ENCODE data around the gene RAB11FIP3.
"Not testable (repeated sequence)": the region's sequence is repeated elsewhere in the genome, so short reads cannot be mapped to it uniquely, and the experiment has no call there.

RAB11FIP3 gene, protein sequence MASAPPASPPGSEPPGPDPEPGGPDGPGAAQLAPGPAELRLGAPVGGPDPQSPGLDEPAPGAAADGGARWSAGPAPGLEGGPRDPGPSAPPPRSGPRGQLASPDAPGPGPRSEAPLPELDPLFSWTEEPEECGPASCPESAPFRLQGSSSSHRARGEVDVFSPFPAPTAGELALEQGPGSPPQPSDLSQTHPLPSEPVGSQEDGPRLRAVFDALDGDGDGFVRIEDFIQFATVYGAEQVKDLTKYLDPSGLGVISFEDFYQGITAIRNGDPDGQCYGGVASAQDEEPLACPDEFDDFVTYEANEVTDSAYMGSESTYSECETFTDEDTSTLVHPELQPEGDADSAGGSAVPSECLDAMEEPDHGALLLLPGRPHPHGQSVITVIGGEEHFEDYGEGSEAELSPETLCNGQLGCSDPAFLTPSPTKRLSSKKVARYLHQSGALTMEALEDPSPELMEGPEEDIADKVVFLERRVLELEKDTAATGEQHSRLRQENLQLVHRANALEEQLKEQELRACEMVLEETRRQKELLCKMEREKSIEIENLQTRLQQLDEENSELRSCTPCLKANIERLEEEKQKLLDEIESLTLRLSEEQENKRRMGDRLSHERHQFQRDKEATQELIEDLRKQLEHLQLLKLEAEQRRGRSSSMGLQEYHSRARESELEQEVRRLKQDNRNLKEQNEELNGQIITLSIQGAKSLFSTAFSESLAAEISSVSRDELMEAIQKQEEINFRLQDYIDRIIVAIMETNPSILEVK

GRCh38 chr16:425082-425718 lies at the start of gene RAB11FIP3:
RAB11FIP3 (plus strand) TSS chr16:425649; CDS start chr16:426007, 358 bp downstream.
- DNase-seq (ENCODE audit: low read depth in 3 of 3) = peak; percentile 59 to 86 (median 77)

DNA sequence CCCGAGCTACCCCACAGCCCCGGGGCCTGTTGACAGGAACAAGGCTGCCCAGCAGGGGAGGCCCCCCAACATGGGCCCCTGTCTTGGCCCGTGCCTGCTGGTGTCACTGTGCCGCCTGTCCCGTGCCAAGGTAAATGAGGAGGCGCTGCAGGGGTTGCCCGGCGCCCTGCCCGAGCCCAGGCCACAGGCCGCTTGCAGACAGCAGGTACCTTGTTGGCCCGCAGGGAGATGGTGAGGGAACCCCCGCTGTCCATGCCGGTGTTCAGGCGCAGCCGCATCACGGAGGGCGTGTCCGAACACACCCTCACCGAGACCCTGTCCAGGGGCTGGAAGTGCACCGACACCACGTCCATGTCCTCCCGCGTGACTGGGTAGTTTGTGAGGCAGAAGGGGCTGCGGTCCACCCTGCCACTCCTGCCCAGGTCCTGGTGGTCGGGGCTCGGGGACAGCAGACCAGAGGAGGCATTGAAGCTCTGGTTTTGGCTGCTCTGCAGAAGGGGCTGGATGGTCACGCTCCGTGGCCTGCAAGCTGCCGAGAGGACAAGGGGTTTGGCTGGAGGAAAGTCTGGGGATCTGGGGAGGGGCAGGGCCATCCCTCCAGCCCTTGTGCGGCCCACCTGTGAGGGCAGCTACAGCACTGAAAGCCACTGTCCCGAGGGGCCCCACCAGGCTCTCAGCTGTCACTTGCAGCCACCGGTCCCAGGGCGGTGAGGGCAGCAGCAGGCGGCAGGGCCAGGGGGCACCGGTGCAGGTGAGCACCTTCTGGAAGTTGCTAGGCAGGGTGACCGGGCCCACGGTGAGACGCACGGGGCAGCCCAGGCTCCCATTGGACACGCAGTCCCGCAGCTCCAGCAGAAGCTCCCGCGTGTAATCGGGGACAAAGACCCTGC lies 49.3 kb upstream of the RAB11FIP3 start:
- no peak for DNase-seq (ENCODE audit: low read depth in 3 of 3)

GRCh38 chr16:376817-377418 lies 48.5 kb upstream of the RAB11FIP3 start:
- DNase-seq (ENCODE audit: low read depth in 3 of 3) = no peak

- DNase-seq (ENCODE audit: low read depth in 3 of 3) = no peak
Measured at GRCh38 chr16:377419-377951, 48.0 kb upstream of the RAB11FIP3 start.

GRCh38 chr16:378113-378820 lies 47.2 kb upstream of the RAB11FIP3 start:
- DNase-seq (ENCODE audit: low read depth in 3 of 3) = not testable (repeated sequence)

DNA sequence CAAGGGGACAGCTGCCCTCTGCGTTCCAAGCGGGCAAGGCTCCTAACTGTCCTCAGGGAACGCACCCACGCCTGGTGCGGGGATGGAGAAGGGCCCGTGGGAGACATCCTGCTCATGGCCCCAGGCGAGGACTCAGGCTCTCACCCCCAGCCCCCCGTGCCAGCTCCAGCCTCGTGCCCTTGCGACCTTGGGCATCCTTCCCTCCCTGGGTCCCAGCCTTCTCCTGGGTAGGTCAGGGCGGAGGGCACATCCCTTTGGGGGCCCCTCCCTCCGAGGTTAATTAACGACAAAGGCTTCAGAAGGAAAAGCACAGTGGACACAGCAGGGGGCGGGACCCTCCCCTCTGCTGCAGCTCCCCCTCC lies 46.6 kb upstream of the RAB11FIP3 start:
- DNase-seq (ENCODE audit: low read depth in 3 of 3) = no peak

- no peak for DNase-seq (ENCODE audit: low read depth in 3 of 3)
Measured at GRCh38 chr16:379183-379960, 46.1 kb upstream of the RAB11FIP3 start.

- DNase-seq (ENCODE audit: low read depth in 3 of 3) = no peak
Measured at GRCh38 chr16:379961-380761, 45.3 kb upstream of the RAB11FIP3 start.

DNA sequence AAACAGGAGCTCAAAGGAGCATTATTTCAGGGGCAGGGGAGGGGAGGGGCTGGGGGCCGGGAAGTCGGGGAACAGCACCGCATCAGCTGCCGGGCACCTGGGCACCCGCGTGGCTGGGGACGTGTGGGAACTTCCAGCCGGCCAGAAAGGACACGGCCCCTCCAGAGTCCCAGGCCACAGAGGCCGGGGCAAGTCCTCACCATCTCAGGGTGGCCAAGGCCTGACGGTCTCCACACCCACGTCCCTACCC lies 44.8 kb upstream of the RAB11FIP3 start:
- DNase-seq (ENCODE audit: low read depth in 3 of 3) = no peak

GRCh38 chr16:381012-381788 lies 44.2 kb upstream of the RAB11FIP3 start:
- no peak for DNase-seq (ENCODE audit: low read depth in 3 of 3)

- peak; percentile 38 to 69 (median 52) for DNase-seq (ENCODE audit: low read depth in 3 of 3)
Measured at GRCh38 chr16:381789-382717, 43.4 kb upstream of the RAB11FIP3 start, which contains the start of gene PGAP6. PGAP6 (minus strand) TSS chr16:381978; CDS start chr16:381821, 157 bp downstream.

DNA sequence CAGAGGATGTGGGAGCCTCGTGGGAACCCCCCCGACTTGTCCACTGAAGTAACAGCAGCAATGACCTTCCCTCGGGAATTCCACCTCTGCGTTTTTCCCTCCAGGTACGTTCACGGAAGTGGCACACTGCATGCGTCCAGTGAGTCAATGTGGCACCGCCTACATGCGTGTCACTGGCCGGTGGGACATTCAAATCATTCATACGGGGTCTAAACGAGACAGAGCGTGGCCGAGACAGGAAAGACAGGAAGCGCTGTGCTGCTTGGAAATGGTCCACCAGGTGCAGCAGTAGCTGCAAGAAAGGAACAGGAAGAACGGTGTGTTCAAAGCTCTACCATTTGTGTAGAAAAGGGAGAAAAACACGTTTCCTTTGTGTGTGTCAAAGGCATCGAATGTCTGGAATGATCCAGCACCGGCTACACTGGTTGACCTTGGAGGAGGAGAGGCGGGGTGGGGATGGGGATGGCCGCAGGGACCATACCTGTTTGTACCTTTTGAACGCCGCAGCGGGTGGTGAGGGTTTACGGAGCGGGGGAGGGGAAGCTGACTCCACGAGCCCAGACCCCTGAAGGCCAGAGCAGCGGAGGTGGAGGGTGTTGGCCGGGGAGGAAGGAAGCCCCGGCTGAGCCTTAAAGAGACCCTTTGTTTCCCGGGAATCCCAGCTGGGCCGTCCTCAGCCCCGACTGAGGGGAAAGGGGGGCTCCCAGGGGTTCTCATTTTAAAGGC lies 42.0 kb upstream of the RAB11FIP3 start:
- DNase-seq (ENCODE audit: low read depth in 3 of 3) = peak in 1 of 3 experiments; percentile 52

- no peak for DNase-seq (ENCODE audit: low read depth in 3 of 3)
Measured at GRCh38 chr16:386641-387156, 38.8 kb upstream of the RAB11FIP3 start.

DNA sequence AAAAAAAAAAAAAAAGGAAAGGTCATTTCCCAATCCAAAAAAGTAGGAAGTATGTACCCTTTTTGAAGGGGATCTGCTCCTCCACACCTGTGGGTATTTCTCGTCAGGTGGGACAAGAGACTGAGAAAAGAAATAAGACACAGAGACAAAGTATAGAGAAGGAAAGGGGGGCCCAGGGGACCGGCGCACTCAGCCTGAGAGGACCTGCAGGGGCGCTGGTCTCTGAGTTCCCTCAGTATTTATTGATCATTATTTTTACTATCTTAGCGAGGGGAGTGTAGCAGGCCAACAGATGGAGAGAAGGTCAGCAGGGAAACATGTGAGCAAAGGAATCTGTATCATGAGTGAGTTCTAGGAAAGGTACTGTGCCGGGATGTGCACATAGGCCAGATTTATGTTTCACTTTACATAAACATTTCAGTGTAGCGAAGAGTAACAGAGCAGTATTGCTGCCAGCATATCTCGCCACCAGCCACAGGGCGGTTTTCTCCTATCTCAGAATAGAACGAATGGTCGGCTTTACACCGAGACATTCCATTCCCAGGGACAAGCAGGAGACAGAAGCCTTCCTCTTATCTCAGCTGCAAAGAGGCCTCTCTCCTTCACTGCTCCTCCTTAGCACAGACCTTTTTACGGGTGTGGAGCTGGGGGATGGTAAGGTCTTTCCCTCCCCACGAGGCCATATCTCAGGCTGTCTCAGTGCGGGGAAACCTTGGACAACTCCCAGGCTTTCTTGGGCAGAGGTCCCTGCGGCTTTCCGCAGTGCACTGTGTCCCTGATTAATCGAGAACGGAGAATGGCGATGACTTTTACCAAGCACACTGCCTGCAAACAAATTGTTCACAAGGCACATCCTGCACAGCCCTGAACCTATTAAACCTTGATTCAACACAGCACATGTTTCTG lies 37.4 kb upstream of the RAB11FIP3 start:
- not testable (repeated sequence) for DNase-seq (ENCODE audit: low read depth in 3 of 3)

- no peak for DNase-seq (ENCODE audit: low read depth in 3 of 3)
Measured at GRCh38 chr16:389352-389751, 36.1 kb upstream of the RAB11FIP3 start.
